HL-60 (cell line): ENCODE data around the gene AFAP1.

ENCODE experiments used
- DNase-seq, 2 experiments: peaks; one replicate each; pipeline ENCODE4 v3.0.0-alpha.2; 2010 to 2020; ENCODE audit warnings: low read depth in 1 of 2, low spot score in 1 of 2
- H3K27ac ChIP-seq: fragments of 250-450 bp; sonication (Bioruptor Pico); replicated peaks from 2 replicates; pipeline ENCODE4 v1.5.1; 2020; ENCODE audit warnings: mild to moderate bottlenecking, moderate library complexity
- H3K27me3 ChIP-seq: fragments of 250-450 bp; sonication (Bioruptor Pico); 2 replicates; pipeline ENCODE4 v1.5.1; 2021; ENCODE audit warnings: mild to moderate bottlenecking, moderate library complexity; ENCODE audit not compliant: insufficient read depth, poor library complexity, severe bottlenecking
- H3K4me3 ChIP-seq: replicated peaks from 2 replicates; pipeline ENCODE4 v1.5.1; 2011; ENCODE audit warnings: mild to moderate bottlenecking, control low read depth, low read length; ENCODE audit not compliant: insufficient read depth
- CTCF ChIP-seq: IDR thresholded peaks from one replicate; pipeline ENCODE4 v1.5.1; 2011; ENCODE audit warnings: low read length, control low read depth, inconsistent platforms; ENCODE audit not compliant: insufficient read depth
- GABPA ChIP-seq: IDR thresholded peaks from 2 replicates; pipeline ENCODE4 v1.6.1; 2012; ENCODE audit warnings: low read depth
- POLR2AphosphoS5 ChIP-seq: IDR thresholded peaks from 2 replicates; pipeline ENCODE4 v1.6.1; 2012; ENCODE audit warnings: low read depth
- SPI1 ChIP-seq: IDR thresholded peaks from 2 replicates; pipeline ENCODE4 v1.6.1; 2012; ENCODE audit warnings: low read depth, mild to moderate bottlenecking, borderline replicate concordance
- TF ChIP-seq, protein P1 (sequence below): IDR thresholded peaks from 2 replicates; pipeline ENCODE4 v1.6.1; 2012; ENCODE audit warnings: low read depth; ENCODE audit not compliant: insufficient replicate concordance

AFAP1 gene

DNA sequence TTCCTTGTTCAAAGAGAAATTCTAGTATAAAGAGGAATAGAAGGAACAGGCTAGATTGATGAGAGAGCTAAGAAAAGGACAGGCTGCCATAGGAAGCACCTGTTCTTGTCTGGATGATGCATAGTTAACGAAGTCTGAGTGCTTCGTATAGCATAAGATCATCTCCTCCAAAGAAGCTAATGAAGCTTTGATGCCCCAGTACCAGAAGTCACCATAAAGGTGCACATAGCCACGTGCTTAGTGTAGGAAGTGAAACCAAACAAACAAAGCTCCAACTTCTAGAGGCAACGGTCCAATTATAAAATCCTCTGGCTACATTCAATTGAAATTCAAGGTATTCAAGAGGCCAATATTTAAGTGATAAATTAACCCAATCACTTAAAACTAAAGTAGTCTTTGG, 31.0 kb downstream of the AFAP1 start:
- TF ChIP-seq, protein P1, sequence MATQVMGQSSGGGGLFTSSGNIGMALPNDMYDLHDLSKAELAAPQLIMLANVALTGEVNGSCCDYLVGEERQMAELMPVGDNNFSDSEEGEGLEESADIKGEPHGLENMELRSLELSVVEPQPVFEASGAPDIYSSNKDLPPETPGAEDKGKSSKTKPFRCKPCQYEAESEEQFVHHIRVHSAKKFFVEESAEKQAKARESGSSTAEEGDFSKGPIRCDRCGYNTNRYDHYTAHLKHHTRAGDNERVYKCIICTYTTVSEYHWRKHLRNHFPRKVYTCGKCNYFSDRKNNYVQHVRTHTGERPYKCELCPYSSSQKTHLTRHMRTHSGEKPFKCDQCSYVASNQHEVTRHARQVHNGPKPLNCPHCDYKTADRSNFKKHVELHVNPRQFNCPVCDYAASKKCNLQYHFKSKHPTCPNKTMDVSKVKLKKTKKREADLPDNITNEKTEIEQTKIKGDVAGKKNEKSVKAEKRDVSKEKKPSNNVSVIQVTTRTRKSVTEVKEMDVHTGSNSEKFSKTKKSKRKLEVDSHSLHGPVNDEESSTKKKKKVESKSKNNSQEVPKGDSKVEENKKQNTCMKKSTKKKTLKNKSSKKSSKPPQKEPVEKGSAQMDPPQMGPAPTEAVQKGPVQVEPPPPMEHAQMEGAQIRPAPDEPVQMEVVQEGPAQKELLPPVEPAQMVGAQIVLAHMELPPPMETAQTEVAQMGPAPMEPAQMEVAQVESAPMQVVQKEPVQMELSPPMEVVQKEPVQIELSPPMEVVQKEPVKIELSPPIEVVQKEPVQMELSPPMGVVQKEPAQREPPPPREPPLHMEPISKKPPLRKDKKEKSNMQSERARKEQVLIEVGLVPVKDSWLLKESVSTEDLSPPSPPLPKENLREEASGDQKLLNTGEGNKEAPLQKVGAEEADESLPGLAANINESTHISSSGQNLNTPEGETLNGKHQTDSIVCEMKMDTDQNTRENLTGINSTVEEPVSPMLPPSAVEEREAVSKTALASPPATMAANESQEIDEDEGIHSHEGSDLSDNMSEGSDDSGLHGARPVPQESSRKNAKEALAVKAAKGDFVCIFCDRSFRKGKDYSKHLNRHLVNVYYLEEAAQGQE, result no peak
- no peak for TF ChIP-seq GABPA
- TF ChIP-seq SPI1, result no peak
- TF ChIP-seq POLR2AphosphoS5, result no peak
- TF ChIP-seq CTCF, result no peak
- Histone ChIP-seq H3K27ac (no peak overlapping the region), H3K4me3 (no peak overlapping the region), H3K27me3 (peaks cover 6% of the 10 kb centered on the region)
- no peak for DNase-seq

DNA sequence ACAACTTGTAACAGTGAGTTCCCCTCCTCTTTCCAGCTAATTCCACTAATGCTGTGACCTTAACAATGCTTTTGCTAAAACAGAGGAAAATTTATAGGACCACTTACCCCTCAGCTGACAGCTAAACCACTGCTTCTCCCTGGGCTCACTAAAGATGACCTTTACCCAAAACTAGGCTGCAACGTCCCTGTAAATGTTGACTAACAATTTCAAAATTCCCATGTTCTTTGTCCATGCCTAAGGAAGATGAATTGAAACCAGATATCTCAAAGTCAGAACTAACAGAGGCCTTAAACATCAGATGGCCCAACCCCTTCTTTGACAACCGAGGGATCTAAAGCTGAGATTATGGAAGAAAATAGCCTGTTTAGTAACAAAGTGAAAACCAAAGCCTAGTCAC, 32.5 kb downstream of the AFAP1 start:
- DNase-seq, result no peak
- H3K27me3 ChIP-seq, result peaks cover 3% of the 10 kb centered on the region
- no peak overlapping the region for H3K27ac ChIP-seq
- no peak overlapping the region for H3K4me3 ChIP-seq
- TF ChIP-seq POLR2AphosphoS5, result no peak
- TF ChIP-seq, protein P1, result no peak
- no peak for TF ChIP-seq GABPA
- no peak for TF ChIP-seq CTCF
- TF ChIP-seq SPI1, result no peak

DNA sequence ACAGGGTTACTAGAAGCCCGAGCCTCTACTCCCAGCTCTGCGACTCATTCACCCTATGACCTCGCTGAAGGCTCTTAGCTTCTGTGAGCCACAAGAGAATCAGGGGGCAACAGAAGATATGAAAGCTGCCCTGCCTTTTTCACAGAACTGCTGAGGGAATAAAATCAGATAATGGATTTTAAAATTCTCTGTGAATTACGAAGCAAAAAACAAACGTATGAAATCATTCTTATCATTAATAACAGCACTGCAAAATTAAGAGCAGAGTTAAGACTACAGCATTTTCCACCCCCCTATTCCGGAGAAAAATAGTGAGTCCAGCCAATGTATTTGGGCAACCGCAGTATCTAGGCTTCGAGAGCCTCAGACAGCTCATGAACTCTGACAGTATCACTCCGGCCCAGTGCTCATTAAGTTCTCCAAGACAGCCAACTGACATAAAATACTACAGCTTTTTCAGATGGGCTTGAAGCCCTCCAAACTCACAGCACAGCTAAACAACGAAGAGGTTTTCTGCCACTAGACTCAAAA, 33.4 kb downstream of the AFAP1 start:
- DNase-seq, result no peak
- TF ChIP-seq GABPA (no peak), POLR2AphosphoS5 (no peak), SPI1 (no peak), CTCF (no peak)
- TF ChIP-seq, protein P1, result no peak
- Histone ChIP-seq H3K27ac (no peak overlapping the region), H3K4me3 (no peak overlapping the region), H3K27me3 (peaks cover under 1% of the 10 kb centered on the region)
